Measurements from ENCODE around the gene SH3RF1.
"Not testable (repeated sequence)": the region's sequence is repeated elsewhere in the genome, so short reads cannot be mapped to it uniquely, and the experiment has no call there.

SH3RF1 gene

GRCh38 chr4:169222761-169223160, 48.0 kb downstream of the SH3RF1 start:
- DNase-seq, result no peak

- no peak for DNase-seq
Measured at GRCh38 chr4:169221662-169222061, 49.1 kb downstream of the SH3RF1 start.

GRCh38 chr4:169220854-169221411, 49.8 kb downstream of the SH3RF1 start:
- DNase-seq, result no peak

- DNase-seq, result no peak
Measured at GRCh38 chr4:169220447-169220846, 50.3 kb downstream of the SH3RF1 start.

- no peak for DNase-seq
Measured at GRCh38 chr4:169219440-169219839, 51.3 kb downstream of the SH3RF1 start.

GRCh38 chr4:169215656-169216055, 55.1 kb downstream of the SH3RF1 start:
- DNase-seq, result no peak

GRCh38 chr4:169212981-169213380, 57.8 kb downstream of the SH3RF1 start:
- DNase-seq, result no peak

- no peak for DNase-seq
Measured at GRCh38 chr4:169210504-169211118, 60.1 kb downstream of the SH3RF1 start.

- no peak for DNase-seq
Measured at GRCh38 chr4:169209388-169209883, 61.3 kb downstream of the SH3RF1 start.

- no peak for DNase-seq
Measured at GRCh38 chr4:169208516-169208915, 62.2 kb downstream of the SH3RF1 start.

- DNase-seq, result no peak
Measured at GRCh38 chr4:169208090-169208455, 62.7 kb downstream of the SH3RF1 start.

GRCh38 chr4:169207436-169208089, 63.2 kb downstream of the SH3RF1 start:
- no peak for DNase-seq

GRCh38 chr4:169205744-169206080, 65.0 kb downstream of the SH3RF1 start:
- DNase-seq, result no peak

GRCh38 chr4:169205075-169205743, 65.5 kb downstream of the SH3RF1 start:
- no peak for DNase-seq

GRCh38 chr4:169203891-169204290, 66.9 kb downstream of the SH3RF1 start:
- no peak for DNase-seq

GRCh38 chr4:169203278-169203677, 67.5 kb downstream of the SH3RF1 start:
- not testable (repeated sequence) for DNase-seq

- DNase-seq, result no peak
Measured at GRCh38 chr4:169202878-169203277, 67.9 kb downstream of the SH3RF1 start.

GRCh38 chr4:169202145-169202699, 68.5 kb downstream of the SH3RF1 start:
- DNase-seq, result no peak

GRCh38 chr4:169201222-169202144, 69.3 kb downstream of the SH3RF1 start:
- DNase-seq, result no peak

GRCh38 chr4:169200361-169201030, 70.3 kb downstream of the SH3RF1 start:
- no peak for DNase-seq

GRCh38 chr4:169199184-169199583, 71.6 kb downstream of the SH3RF1 start:
- DNase-seq, result no peak

GRCh38 chr4:169198167-169198566, 72.6 kb downstream of the SH3RF1 start:
- no peak for DNase-seq

Data from NCI-H748 treated with DMSO at 0.1 percent for 48 hours (cell line).